ENCODE data around the gene MED1. TPM values are rescaled to one million over a fixed set of nuclear protein-coding genes. Genes with fewer than 3 reads are reported as not detected.

The MED1 gene
- total and polyA plus RNA-seq, 9 of the 15 experiments (the other 6 are each of a cell fraction or from before 2014, with no cell fraction given) = 14.0 to 59.8 (median 46.7) TPM

- 0 out of 4 replicates have a peak, but pooled peaks of 1 of the 2 experiments have one; percentile 52 for TF ChIP-seq UBTF (IDR thresholded peaks at IDR 0.05; ENCODE audit: borderline replicate concordance in 1 of 2, low read depth in 2 of 2, low read length in 2 of 2)
- peak; percentile 11; the same call in 1 of the 2 replicates for TF ChIP-seq CC2D1A (IDR thresholded peaks at IDR 0.05)
- peak; percentile 49; the same call in 1 of the 2 replicates for TF ChIP-seq ZNF384 (IDR thresholded peaks at IDR 0.05; ENCODE audit: low read depth, low read length)
- peak; percentile 60; the same call in 1 of the 2 replicates for TF ChIP-seq KLF13 (tag; IDR thresholded peaks at IDR 0.05; ENCODE audit: borderline replicate concordance, low read depth)
- TF ChIP-seq ZNF778 (CRISPR knock-in tag; IDR thresholded peaks at IDR 0.05) = no peak
- TF ChIP-seq E2F6 (IDR thresholded peaks at IDR 0.05; ENCODE audit: borderline replicate concordance in 1 of 2, extremely low read depth in 1 of 2, insufficient read depth in 1 of 2, insufficient read length in 1 of 2, low read depth in 1 of 2, low read length in 1 of 2, poor library complexity in 1 of 2, severe bottlenecking in 1 of 2) = peak in 1 of 2 experiments; percentile 63
- no peak for TF ChIP-seq ARID3B (CRISPR knock-in tag; IDR thresholded peaks at IDR 0.05; ENCODE audit: borderline replicate concordance)
- TF ChIP-seq HNRNPLL (IDR thresholded peaks at IDR 0.05; ENCODE audit: low read depth, low read length, poor library complexity, severe bottlenecking) = peak; percentile 40
- no peak for TF ChIP-seq TSC22D4 (tag; IDR thresholded peaks at IDR 0.05)
- peak; percentile 81 for TF ChIP-seq EP400 (IDR thresholded peaks at IDR 0.05)
- TF ChIP-seq CBX3 (IDR thresholded peaks at IDR 0.05; ENCODE audit: borderline replicate concordance in 1 of 2, low read length in 2 of 2) = no peak
- no peak for TF ChIP-seq BACH1 (tag; IDR thresholded peaks at IDR 0.05)
- peak; percentile 26; the same call in 1 of the 2 replicates for TF ChIP-seq RNF2 (IDR thresholded peaks at IDR 0.05)
- peak; percentile 84 for TF ChIP-seq RBFOX2 (IDR thresholded peaks at IDR 0.05; ENCODE audit: low read depth, low read length)
- peak; percentile 87 for TF ChIP-seq PHF20 (IDR thresholded peaks at IDR 0.05; ENCODE audit: partially characterized antibody)
- TF ChIP-seq NR0B1 (IDR thresholded peaks at IDR 0.05; ENCODE audit: partially characterized antibody) = no peak
- TF ChIP-seq POLR2AphosphoS5 (IDR thresholded peaks at IDR 0.05; ENCODE audit: control insufficient read depth, insufficient read depth, low read depth, low read length) = peak; percentile 94
- TF ChIP-seq HEY1 (CRISPR knock-in tag; IDR thresholded peaks at IDR 0.05; ENCODE audit: borderline replicate concordance) = no peak
- no peak for TF ChIP-seq HMGN3 (IDR thresholded peaks at IDR 0.05; ENCODE audit: borderline replicate concordance, extremely low read depth, insufficient read length, low read depth, low read length)
- 0 out of 2 replicates have a peak, but pooled peaks have one; percentile 60 for TF ChIP-seq ZNF589 (CRISPR knock-in tag; IDR thresholded peaks at IDR 0.05; ENCODE audit: low read depth)
These were observed at the start of gene MED1 (continued) for GRCh38 chr17:39450847-39451581.

Measured in K562 (cell line).